NCI-H510A treated with DMSO at 0.1 percent for 48 hours (cell line): ENCODE results near the gene MGAT4C.
"Not testable (repeated sequence)": the region's sequence is repeated elsewhere in the genome, so short reads cannot be mapped to it uniquely, and the experiment has no call there.

Experiments used
- DNase-seq: peaks from one replicate; lab custom pipeline; 2025; lab: John Stamatoyannopoulos, UW

MGAT4C gene

DNA sequence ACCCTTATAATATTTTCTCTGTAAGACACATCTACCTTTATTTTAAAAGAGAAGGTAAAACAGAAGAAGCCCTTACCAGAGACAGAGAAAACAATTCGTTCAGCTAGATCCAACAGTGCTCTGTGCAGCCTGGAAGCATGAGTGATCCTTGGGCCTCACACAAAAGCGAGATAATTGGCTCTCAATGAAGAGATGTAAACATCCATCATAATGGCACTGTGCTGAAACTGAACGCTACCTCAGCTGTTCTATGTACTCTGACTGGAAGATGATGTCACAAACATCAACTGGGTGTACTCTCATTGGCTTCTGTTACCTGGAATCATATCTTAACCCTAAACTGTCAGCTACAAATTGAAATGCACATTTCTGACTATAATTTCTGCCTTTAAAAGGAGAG lies at the start of gene MGAT4C:
Gene MGAT4C, minus strand, starts transcription at position 229 of the 400 bp plus-strand sequence.
- DNase-seq = peak; percentile 97

- DNase-seq = not testable (repeated sequence)
Measured at GRCh38 chr12:86296396-86296795, 40.2 kb upstream of the MGAT4C start.

DNA sequence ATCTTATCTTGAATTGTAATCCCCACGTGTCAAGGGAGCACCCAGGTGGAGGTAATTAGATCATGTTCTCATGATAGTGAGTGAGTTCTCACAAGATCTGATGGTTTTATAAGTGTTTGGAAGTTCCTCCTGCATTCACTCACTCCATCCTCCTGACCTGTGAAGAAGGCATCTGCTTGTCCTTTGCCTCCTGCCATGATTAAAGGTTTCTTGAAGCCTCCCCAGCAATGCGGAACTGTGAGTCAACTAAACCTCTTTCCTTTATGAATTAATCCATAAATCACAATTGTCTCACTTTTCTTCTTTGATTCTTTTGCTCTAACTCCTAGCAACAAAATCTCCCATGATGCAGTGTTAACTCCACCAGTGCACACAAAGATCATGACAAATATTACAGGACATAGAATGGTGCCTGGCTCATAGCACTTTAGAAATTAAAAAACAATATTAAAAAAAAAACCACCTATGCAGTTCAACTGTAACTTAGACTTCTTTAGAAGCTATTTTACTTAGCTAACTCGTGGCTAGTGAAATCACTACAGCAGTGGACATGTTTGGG lies 37.6 kb upstream of the MGAT4C start:
- DNase-seq = no peak

- DNase-seq = no peak
Measured at GRCh38 chr12:86292480-86292879, 36.3 kb upstream of the MGAT4C start.

- no peak for DNase-seq
Measured at GRCh38 chr12:86290615-86291014, 34.4 kb upstream of the MGAT4C start.

- no peak for DNase-seq
Measured at GRCh38 chr12:86286119-86286518, 29.9 kb upstream of the MGAT4C start.

DNA sequence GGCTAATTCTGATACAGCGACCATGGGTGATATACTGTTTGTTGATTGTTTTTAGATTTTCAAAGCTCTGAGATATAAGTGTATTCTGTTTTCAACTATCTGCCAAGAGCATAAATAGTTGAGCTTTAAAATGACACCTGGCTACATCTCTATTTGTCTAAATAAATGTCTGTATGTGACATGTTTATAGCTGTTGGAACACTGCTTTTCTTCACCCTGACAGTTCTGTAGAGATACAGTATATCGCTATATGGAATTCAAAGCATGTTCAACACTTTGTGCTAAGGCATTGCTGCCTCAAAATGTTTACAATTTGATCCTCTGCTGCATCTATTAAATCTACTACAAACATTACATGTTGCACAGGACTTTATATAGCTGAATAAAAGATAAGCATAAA lies 27.4 kb upstream of the MGAT4C start:
- DNase-seq = no peak

DNA sequence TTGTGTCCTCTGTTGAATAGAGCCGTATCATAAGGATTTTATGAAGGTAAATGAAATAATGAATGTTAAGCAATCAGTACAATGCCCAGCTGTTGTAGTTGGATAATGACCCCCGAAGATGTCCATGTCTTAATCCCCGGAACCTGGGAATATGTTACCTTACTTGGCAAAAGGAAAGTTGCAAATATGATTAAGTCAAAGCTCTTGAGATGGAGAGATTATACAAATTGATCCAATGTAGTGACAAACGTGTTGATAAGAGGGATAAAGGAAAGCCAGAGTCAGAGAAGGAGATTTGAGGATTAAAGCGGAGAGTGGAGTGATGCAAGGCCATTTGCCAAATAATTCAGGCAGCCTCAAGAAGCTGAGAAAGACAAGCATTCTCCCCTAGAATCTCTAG lies 19.2 kb upstream of the MGAT4C start:
- no peak for DNase-seq

DNA sequence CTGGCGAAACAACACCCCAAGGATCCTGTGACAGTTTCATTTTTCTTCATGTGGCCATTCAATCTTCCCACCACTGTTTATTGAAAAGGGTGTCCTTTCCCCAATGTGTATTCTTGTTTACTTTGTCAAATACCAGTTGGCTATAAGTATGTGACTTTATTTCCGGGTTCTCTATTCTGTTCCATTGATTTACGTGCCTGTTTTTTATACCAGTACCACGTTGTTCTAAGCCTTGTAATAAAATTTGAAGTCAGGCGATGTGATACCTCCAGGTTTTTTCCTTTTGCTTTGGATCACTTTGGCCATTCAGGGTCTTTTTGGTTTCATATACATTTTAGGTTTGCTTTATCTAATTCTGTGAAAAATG lies 9.1 kb upstream of the MGAT4C start:
- DNase-seq = peak; percentile 63

GRCh38 chr12:86264451-86265328 lies 8.5 kb upstream of the MGAT4C start:
- peak; percentile 59 for DNase-seq

GRCh38 chr12:86261578-86261977 lies 5.4 kb upstream of the MGAT4C start:
- no peak for DNase-seq

DNA sequence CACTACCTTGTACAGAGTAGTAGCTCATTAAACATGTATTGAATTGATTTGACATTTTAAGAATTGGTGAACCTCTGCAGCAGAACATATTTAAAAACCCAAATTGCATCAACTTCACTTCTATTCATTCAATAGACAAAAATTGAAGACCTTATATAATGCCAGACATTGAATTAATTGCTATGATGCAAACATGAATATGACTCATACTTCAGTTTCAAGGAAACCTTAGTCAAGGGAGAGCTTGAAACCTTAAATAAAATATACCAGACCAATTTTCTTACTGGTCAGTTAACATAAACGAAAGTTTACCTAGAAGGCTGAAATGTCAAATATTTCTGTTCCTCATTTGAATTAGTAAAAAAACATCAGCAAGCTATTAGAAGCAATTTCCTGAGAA lies 5.0 kb upstream of the MGAT4C start:
- no peak for DNase-seq

GRCh38 chr12:86260183-86260582 lies 4.0 kb upstream of the MGAT4C start:
- DNase-seq = no peak

DNA sequence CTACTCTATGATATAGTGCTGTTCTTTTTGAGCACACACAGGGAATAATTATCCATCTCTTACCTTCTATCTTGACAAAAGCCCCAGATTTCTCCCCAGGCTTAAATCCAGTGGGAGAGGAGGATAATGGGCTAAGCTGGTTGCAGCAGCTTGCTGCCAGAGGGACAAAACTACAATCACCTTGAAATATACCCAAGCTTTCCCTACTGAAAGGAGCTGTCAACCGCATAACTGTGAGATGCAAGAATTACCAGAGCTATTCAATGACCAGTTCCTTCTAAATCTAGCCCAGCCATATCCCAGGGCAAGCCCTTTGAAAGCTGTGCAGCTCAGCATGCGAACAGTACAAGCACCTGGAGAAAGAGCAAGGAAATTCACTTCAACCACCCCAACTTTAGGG lies 943 bp upstream of the MGAT4C start:
- no peak for DNase-seq

GRCh38 chr12:86254399-86255107 lies 1.6 kb downstream of the MGAT4C start:
- DNase-seq = peak; percentile 24

- DNase-seq = no peak
Measured at GRCh38 chr12:86249851-86250250, 6.3 kb downstream of the MGAT4C start.

DNA sequence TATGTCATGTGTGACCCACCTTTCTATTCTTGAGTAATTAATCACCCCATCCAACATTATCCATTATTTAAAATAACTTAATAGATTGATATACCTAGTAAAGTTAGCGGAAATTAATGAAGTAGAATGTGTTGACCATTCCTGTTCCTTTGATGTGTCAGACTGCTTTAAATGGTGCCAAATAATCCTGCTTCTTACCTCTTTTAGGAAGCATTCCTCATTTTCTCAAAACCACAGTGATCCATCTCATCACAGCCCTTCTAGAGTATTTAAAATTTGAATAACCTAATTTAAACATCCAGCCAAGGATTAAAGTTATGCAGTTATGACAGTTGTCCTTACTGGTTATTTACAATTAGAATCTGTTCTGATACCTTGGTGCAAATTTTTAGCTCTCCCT lies 6.9 kb downstream of the MGAT4C start:
- no peak for DNase-seq

GRCh38 chr12:86247871-86248270 lies 8.3 kb downstream of the MGAT4C start:
- DNase-seq = no peak

DNA sequence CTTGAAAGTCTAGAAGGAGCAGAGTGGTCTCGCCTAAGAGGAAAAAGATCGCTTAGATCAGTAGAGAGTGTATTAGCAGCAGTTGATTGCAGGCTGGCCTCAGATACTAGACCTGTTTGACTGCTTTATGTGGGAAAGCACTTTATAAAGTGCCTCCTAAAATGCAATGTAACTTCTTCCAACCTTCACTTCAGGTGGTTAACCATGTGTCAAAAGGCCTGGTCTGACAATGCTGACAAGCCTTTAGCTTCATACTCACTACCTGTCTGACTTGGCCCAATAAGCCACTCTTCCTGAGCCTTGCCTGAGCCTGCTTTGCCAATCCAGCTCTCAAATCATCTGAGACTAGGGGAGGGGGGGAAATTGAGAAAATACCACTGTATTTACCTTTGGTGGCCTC lies 14.6 kb downstream of the MGAT4C start:
- no peak for DNase-seq

- DNase-seq = peak; percentile 59
Measured at GRCh38 chr12:86234316-86234855, 21.8 kb downstream of the MGAT4C start.

GRCh38 chr12:86233126-86233525 lies 23.1 kb downstream of the MGAT4C start:
- peak; percentile 75 for DNase-seq

GRCh38 chr12:86230516-86231146 lies 25.6 kb downstream of the MGAT4C start:
- DNase-seq = no peak
